Activated CD4-positive, CD25-positive, alpha-beta regulatory T cell (primary cell): Measurements from ENCODE around the gene SRGAP3.

Experiments used
- DNase-seq, 4 experiments: peaks; one replicate each; lab custom pipeline; 2025; lab: John Stamatoyannopoulos, UW

Gene SRGAP3

DNA sequence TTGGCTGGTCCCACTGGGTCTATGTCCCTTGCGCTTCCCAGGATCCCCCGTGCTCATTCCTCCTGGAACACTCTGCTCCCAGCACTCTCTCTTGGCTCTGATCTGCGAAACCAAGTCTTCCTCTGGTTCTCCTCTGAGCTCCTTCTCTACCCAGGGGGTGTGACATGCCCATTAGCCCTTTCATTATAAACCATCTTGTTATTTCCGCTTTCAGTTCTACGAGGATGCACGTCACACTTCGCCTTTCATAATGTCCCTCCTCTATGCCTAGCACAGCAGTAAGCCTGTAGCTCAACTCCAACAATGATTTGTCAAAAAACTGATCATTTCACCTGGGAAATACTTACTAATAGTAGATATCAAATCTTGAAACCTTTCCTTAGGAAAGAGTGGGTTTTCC lies 234.2 kb downstream of the SRGAP3 start:
- DNase-seq: no peak

DNA sequence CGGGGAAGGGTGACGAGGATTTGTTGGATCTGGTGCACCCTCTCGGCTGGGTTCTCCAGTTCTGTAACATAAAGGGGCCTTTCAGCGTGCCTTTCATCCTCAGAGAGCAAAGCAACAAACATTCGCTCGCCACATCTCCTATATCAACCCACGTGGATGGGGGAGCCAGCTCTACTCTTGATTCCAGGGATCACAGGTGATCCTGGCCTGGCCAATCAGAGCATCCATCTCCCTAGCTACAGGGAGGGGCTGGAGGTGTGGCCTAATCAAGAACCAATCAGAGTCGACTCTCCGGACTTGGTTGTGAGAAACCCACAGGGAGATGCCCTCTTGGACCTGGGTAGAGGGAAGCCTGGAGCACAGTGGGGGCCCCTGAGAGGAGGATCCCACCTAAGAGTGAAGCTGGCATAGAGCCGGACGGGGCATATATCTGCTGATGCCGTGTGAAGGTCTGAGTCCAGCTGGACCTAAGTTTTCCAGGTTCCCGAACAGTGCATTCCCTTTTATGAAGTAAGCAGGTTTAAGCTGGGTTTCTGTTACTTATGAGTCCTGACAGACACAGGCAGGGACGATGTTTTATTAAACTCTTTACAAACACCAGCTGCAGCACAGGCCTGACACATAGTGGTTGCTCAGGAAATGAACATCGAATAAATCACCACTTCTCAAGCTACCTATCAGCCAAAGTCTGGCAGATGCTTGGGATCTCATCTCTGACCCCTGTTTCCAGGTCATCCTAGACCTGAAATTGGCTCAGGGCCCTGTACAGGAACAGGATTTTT lies 235.5 kb downstream of the SRGAP3 start:
- no peak for DNase-seq

DNA sequence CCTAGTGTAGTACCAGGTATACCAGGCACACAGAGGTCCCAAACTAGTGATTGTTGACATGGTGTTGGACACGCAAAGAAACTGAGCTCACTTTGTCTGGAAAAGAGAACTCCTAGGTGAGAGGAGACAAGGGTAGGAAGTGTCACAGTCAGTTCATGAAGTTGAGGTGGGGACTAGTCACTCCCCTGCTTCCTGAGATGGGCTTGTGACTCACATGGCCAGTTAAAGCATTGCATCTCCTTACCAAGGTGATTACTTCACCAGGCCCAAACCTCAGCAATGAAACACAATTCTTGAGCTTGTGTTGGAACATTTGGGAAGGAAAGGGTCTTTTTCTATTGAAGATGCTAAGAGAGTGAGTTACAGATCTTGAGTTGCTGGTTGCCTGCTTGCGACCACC lies 236.9 kb downstream of the SRGAP3 start:
- no peak for DNase-seq

DNA sequence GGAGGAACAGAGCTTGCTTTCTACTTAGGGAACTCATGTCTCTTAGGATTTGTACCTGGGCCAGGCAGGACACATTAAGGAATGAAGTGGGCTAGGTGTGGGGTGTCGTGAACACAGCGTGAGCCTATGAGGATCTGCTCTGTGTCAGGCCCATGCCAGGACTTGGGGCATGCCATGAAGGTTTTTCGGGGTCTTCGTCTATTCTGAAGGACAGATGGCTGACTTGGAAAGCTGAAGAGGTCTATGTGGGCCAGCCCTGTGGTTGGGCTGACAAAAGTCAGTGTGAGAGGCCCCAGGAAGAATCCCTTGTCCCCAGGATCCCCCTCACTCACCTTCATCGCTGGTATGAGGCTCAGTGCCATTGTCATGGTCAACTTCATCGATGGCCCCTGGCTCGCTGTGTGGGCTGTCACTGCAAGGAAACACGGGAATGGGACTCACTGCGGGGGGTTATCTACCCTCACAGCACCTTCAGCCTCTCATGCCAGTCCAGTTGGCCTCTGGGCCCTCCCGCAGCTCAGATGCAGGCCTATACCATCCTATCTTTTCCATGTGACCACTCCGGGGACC lies 239.4 kb downstream of the SRGAP3 start:
- DNase-seq: no peak

DNA sequence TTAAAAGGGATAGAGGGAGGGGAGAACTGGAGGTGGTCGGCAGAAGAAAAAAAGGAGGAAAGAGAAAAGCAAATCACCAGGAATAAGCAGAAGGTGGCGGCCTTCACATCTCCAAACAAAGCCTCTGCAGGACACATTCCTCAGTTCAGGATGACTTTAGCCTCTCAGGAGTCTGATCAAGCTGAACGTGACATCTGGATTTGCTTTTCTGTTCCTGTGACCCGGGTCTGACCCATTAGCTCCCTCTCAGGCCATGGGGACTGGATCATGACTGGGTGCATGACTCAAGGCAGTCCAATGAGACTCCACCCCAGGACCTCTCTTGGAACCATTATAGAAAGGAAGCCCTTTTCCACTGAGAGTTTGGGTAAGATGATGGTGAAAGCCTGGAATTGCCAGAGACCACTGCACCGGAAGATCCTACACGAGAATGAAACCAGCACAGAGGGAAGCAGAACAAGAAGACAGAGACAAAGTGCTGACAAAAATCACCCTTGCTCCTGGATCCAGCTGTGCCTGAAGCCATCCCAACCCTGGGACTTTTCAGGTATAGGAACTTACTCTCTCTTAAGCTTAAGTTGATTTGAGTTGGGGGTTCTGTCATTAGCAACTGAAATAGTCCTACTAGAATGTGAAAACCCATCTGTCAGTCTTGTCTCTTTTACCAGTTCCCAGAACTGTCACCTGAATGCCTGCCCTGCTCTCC lies 240.7 kb downstream of the SRGAP3 start:
- DNase-seq: no peak

DNA sequence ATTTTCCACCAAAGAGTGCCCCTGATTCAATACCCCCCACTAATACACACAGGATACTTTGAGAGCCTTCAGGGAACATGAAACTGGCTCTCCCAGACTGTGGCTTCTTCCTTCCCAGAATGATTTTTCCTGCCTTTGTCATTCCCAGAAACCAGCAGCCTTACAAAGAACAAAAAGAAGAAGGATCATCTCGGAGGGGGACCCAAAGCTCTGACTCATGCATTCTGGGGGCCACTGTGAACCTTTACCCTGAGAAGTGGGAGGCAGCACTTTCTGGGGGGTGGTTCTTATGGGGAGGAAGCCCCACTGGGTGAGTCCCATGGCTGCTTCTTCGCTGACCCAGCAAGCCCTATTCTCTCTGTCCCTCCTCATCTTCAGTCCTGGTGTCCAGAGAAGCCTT lies 241.5 kb downstream of the SRGAP3 start:
- no peak for DNase-seq

DNA sequence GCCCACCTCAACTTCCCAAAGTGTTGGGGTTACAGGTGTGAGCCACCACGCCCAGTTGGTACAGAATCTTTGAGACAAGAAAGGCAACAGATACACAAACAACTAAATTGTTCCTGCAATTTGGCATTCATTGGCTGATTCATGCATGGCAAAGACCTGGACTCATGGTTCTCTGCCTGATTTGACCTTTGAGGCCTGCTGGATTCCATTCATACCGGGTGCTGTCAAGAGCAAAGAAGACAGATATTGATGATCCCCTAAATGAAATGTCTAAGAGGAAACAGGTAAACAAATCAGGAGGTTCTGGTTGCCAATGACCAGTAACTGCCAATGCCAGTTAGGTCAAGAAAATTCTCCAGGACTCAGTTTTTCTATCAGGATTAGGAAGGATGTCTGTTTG lies 242.2 kb downstream of the SRGAP3 start:
- DNase-seq: no peak

DNA sequence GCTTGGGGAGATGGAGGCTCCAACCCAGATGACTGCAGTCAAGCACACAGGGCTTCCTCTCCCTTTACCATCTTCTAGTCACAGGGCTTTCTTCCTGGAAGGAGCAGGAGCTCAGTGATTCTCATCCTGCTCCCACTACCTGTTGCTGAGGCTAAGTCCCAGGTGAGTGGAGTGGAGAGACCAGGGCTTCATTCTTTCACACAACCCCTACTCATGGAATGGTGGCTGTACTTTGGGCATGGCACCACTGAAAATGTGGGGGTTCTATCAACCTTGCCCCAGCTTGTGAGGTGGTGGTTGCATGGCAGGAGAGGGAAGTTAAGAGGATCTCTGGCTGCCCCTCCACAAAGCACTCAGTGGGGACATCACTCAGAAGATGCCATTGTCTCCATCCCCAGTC lies 249.4 kb downstream of the SRGAP3 start:
- no peak for DNase-seq

DNA sequence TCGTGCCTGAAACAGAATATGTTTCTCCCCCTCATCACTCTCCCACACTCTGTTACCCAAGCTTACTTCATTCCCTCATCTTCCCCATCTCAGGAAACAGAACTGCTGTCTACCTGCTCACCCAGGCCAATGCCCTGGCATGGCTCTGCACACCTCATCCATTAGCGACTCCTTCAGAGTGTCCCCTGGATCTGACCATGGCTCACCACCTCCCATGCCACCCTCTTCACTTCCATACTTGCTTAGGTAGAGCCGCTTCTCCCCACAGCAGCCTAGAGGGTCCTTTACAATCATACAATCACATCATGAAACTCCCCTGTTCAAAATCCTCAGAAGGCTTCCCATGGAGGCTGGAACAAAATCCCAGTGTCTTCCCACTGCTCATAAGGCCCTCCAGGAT lies 252.3 kb downstream of the SRGAP3 start:
- no peak for DNase-seq

DNA sequence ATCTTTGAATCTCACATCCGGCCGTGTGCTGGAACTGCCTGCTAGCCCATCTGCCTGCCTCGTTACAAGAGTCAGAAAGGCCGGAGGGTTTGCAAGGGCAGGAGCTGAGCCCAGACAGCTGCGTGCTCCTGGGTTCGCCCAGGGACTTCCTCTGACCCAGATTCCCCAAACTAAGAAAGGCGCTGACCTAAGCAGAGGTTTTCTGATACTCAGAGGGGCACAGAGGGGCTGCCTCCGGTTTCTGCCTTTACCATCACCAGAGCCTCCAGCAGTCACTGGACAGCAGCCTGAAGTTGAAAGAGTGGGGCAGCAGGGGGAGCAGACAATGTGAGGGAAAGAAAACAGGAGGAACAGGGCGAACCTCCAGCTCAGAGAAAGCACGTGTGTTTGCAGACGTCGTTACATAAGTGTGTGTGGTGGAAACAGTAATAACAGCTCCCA lies 252.7 kb downstream of the SRGAP3 start:
- DNase-seq: no peak

DNA sequence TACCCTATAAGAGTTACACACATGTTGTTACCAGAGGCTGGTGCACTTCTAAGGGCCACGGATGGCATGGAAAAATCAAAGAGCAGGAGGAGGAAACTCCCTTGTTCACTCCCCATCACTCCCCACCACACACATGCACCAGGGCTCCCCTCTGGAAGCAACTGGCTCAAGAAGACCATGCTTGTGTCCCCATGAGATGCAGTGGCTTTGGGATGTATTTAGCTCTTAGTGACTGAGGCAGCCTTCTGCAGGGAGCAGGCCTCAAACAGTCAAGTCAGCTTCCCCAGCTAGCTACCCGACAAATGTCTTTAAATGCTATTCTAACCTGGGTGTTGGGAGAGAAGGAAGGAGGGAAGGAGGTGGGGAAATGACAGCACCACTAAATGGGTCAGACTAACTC lies 253.2 kb downstream of the SRGAP3 start:
- no peak for DNase-seq

DNA sequence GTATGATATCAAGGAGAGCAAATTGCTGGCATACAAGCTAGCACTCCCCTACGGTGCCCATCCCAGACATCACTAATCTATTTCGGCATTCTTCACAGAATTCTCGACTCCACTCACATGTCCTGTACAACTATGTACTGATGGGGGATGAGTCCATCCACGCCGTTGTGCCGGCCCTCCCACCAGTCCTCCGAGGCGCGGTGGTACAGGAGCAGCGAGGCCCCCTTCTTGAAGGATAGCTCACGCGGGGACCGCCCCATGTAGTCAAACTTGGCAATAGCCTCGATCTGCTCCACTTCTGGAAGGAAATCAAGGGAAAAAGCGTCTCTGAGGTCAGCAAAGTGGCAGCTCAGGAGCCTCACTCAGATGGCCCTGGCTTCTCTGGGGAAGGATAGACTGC lies 255.2 kb downstream of the SRGAP3 start:
- no peak for DNase-seq

DNA sequence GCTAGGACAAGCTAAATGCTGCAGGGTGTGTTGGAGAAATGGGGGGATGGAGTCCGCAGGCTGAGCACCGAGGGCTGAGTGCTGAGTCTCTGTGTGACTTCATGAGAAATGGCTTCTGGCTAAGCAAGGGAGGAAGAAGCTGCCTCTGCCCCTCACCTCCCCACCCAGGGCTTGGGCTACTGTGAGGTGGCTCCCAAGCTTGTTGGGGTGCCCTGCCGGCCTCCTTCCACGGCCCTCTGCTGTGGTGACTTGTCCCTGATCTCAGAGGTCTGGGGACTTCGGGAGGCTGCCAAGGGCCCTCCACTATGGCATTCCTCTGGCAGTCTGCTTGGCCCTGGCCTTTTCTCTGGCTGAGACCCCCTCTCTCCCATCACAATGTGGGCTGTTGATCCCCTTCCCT lies 256.1 kb downstream of the SRGAP3 start:
- no peak for DNase-seq

DNA sequence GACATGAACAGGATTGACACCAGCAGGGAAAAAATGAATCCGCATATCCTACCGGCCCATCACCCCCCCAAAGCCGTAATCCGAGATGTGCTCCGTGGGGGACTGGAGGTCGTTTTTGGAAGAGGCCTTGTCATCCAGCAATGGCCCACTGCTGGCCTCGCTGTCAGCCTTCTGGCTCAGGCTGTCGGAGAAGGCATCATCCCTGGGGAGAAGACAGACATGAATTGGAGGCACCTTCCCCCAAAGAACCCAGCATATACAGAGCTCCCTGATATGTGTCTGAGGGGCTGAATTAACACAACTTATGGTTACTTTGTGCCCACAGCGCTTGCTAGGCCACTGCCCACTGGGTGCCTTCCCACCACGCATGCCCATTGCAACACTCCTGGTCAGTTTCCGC lies 256.6 kb downstream of the SRGAP3 start:
- no peak for DNase-seq

DNA sequence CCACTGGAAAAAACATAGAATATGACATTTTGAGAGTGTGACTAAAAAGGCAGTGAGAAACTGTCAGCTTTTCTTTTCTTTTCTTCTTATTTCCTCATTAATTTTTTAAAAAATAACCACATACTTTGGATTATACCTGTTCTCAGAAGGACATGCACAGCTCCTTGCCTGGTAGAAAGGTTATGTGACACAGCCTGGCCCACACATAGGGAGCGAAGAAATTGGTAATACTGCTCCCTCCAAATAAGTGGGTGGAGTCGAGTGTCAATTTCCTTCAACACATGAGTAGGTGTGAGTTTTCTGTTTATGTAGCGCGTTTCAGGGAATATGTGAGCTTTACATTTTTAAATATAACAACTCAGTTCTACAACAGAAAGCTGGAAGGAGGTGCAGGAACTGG lies 257.2 kb downstream of the SRGAP3 start:
- no peak for DNase-seq

DNA sequence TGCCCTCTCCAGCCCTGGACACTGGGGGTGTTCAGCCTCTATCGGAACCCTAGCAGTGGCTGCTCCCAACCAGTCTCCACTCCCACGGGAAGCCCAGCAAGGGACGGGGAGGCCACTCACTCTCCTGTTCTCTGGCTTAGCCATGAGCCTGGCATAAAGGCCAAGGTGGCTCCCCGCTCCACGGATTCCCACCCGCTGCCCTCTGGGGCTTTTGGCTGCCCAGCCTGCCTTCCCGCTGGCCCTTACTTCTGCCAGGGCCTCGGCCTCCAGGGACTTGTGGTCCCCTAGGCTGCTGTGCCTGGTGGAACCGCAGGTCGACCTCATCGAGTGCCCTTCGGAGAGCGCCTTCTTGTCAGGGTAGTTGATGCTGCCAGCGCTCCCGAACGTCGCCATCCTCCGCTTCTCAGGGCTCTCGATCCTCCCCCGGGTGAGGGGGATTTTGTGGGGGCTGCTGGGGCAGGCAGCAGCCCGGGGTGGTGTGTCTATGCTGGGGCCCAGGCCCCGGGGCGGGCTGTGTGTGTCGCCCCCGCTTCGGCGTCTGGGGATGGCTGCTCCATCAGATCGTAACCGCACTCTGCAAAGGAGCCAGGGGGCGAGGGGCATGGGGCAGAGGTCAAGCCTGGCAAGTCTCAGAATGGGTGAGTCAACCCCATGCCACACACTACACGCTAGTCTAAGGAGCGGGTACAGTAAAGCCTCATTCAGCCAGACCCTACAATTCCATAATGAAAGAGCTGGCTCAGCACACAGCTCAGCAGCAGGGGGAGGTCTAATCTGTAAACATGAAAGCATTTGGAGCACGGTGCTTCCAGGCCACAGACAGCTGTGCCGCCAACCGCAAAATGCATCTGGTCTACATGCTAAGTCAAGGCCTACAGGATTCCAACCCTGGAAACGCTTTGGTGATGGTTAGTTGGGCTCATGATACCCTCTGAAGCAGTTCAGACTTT lies 258.9 kb downstream of the SRGAP3 start:
- no peak for DNase-seq

DNA sequence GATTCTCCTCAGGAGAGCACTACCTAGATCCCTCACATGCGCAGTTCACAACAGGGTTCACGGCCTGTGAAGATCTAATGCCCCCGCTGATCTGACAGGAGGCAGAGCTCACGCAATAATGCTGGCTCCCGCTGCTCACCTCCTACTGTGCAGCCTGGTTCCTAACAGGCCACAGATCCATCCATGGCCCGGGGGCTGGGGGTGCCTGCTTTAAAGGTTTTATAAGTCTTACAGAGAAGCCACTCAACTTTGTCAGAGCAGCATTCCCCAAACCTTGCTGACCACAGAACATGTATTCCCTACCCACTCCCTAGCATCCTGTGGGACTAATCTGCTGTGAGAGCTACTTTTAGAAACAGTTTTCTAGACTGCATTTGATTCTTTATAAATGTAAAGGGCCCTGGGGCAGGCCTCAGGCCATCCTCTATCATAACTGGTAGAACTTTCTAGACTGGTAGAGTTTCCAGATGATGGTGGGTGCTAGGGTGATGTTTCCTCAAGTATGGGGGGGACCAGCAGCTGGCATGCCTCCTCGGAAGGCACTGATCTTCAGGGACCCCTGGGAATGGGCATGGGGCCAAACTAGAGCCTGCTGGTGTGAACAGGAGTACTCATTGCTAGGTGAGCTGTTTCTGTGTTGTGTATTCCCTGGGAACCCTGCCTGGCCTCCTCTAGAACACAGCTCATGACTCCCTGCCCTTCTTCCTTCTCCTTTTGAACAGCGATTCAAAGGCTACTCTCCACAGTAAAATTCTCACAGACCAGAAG lies 260.5 kb downstream of the SRGAP3 start:
- no peak for DNase-seq

DNA sequence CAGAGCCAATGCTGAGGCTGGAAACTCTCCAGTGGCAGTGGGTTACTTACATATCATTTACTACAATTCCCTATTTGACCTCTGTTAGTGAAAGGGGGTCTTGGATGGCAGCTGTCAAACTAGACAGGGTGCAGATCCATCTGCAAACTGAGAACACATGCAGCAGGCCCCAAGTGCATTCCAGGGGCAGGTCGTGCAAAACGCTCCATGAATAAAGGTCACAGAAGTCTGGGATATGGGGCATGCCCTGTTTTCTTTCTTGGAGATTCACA lies 261.1 kb downstream of the SRGAP3 start:
- no peak for DNase-seq

DNA sequence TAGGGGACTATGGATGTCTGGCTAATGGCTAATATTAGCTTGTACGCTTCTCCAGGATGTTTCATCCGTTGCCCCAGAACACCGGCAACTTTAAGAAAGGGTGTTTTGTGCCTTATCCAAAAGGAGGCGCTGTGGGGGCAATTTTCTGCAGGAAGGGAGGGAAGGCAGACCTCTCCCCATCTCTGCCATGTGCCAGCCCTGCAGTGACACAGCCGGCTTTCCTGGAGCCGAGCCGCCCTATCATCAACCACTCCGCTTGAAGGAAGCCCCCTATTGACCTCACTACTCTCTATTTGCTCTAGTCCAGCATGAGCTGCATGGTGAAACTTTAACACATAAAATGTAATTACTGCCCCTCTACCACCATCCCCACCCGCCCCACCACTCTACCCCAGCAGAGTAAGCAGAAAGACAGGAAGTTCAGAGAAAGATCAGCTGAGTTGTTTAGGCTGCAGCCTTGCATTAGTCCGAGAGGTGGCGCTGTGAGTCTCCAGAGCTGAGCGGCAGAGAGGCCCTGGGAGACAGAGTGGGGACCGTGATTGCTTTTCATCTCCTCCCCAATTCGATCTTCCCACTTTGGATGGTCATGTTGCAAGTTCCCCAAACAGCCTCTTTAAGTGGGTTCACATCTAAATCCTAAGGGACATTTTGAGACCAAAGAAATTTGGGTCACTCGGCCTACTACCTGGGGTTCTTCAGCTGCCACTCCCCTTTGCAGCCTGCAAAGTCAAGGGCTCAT lies 261.6 kb downstream of the SRGAP3 start:
- DNase-seq: peak in 3 of 4 experiments; percentile 12 to 28 (median 20)

DNA sequence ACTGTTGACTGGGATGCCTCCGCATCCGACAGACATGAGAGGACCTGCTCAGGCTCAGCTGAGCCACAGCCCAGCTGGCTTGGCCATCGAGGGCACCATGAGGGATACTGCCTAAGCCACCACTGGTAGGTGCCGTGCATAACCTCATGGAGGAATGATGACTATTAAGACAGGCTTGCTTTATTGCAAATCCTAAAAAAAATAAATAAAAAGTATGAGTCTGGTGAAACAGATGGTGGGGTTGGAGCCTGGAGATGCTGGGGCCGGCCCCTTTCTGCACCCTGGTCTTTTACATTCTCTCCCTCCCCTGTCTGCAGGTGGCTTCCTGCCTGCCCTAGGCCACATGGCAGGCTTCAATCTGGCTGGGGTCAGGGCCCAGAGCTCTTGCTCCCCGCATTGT lies 262.2 kb downstream of the SRGAP3 start:
- DNase-seq: no peak

DNA sequence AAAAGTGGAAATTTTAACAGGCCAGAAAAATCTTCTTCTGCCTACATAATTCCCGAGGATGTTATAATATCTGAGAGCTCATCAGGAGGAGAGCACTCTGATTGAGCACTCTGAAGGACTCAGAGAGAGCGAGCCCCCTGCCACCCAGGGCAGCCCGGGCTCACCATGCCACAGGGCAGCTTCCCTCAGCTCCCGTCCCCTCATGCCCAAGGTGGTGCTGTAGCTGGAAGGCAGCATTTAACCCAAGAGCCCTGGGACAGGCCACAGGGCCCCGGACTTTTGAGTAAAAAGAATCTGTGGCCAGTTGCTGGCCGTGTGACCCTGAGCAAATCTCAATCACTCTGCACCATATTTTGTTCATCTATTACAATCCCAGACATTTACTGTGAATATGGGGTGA lies 262.7 kb downstream of the SRGAP3 start:
- DNase-seq: no peak
